Hepatocyte (in vitro differentiated cells): ENCODE measurements around the gene PPP1R14D.

Experiments
- CTCF ChIP-seq: fragments of 200-600 bp; sonication (generic); IDR thresholded peaks from 2 replicates; pipeline ENCODE4 v1.5.1; 2016; ENCODE audit warnings: antibody characterized with exemption, mild to moderate bottlenecking; ENCODE audit not compliant: poor library complexity
- EZH2phosphoT487 ChIP-seq: fragments of 200-600 bp; sonication (generic); IDR thresholded peaks from one replicate; pipeline ENCODE4 v1.6.1; 2018; ENCODE audit warnings: antibody characterized with exemption, mild to moderate bottlenecking, low read depth, moderate library complexity; ENCODE audit not compliant: unreplicated experiment, severe bottlenecking

GRCh38 chr15:40845511-40846284 is 17.2 kb upstream of the PPP1R14D start:
- no peak for TF ChIP-seq CTCF
- TF ChIP-seq EZH2phosphoT487, result no peak
